ENCODE measurements around the gene SEC14L5. TPM values are rescaled to one million over a fixed set of nuclear protein-coding genes. Genes with fewer than 3 reads are reported as not detected.

Gene SEC14L5
- total and polyA plus RNA-seq, 10 of the 15 experiments (the other 5 are each of a cell fraction or from before 2014, with no cell fraction given): 0.01 TPM; not detected in 9

DNA sequence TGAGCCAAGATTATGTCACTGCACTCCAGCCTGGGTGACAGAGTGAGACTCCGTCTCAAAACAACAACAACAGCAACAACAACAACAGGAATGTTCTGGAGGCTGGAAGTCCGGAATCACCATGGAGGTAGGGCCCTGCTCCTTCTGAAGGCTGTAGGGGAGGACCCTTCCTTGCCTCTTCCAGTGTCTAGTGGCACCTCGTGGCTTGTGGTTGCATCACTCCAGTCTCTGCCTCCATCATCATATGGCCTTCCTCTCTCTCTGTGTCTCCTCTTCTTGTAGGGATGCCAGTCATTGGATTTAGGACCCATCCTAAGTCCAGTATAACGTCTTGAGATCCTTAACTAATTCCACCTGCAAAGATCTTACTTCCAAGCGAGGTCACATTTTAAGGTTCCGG is 61.6 kb downstream of the SEC14L5 start:
- TF ChIP-seq TAF1 (IDR thresholded peaks at IDR 0.05; ENCODE audit: borderline replicate concordance, low read depth, low read length) (no peak), CTCF (IDR thresholded peaks at IDR 0.05 in 2 of 3, conservative IDR thresholded peaks at IDR 0.05 in 1 of 3; ENCODE audit: control insufficient read depth in 2 of 3, extremely low read depth in 1 of 3, insufficient read depth in 1 of 3, low read depth in 3 of 3, low read length in 3 of 3) (peak in 1 of 3 experiments; percentile 8; a peak in 1 of 6 replicates), POU2F2 (IDR thresholded peaks at IDR 0.05; ENCODE audit: borderline replicate concordance, low read depth, low read length) (no peak), SMC3 (IDR thresholded peaks at IDR 0.05; ENCODE audit: borderline replicate concordance, low read length) (no peak), MYC (IDR thresholded peaks at IDR 0.05; ENCODE audit: insufficient read depth, insufficient read length, insufficient replicate concordance, low read length, severe bottlenecking) (no peak)
- TF ChIP-seq, protein P1, sequence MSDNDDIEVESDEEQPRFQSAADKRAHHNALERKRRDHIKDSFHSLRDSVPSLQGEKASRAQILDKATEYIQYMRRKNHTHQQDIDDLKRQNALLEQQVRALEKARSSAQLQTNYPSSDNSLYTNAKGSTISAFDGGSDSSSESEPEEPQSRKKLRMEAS (IDR thresholded peaks at IDR 0.05; ENCODE audit: low read depth, low read length): no peak
- H3K9me3 ChIP-seq (replicated peaks; ENCODE audit: control insufficient read depth, insufficient read depth, low read length): no peaks in the 10 kb centered on the region
- ChIA-PET CTCF (no interaction called here), SMC1A (ENCODE audit: uncharacterized antibody, unreplicated experiment) (no interaction called here), POLR2A (no interaction called here), RAD21 (ENCODE audit: unreplicated experiment) (no interaction called here)
- no peak overlapping the region for H3K9ac ChIP-seq (ENCODE audit: control insufficient read depth, insufficient read depth, low read length)
- DNase-seq (ENCODE audit: low read depth, low spot score) (no peak), FAIRE-seq (no peak), ATAC-seq (no peak)
- in situ Hi-C loops (cut with MboI) (no loop called here), intact Hi-C loops (cut with micrococcal nuclease; ENCODE audit: unreplicated experiment) (no loop called here)
- no TSS peak for BruUV-seq (replicated peaks)
- no peak overlapping the region for H3K4me3 ChIP-seq
- no peaks in the 10 kb centered on the region for H3K36me3 ChIP-seq (ENCODE audit: control insufficient read depth in 2 of 2, insufficient read depth in 2 of 2, low read length in 1 of 2)
- no peaks in the 10 kb centered on the region for H4K20me1 ChIP-seq (ENCODE audit: control insufficient read depth, insufficient read depth)
- no peak overlapping the region for H3K4me2 ChIP-seq (ENCODE audit: control insufficient read depth, insufficient read depth)
- H2AFZ ChIP-seq (ENCODE audit: control insufficient read depth, low read depth, low read length): no peak overlapping the region
- H3K27me3 ChIP-seq (replicated peaks in 1 of 2; ENCODE audit: control insufficient read depth in 2 of 2, insufficient read depth in 2 of 2, low read length in 1 of 2): no peaks in the 10 kb centered on the region
- no peak overlapping the region for H3K27ac ChIP-seq (ENCODE audit: control insufficient read depth, insufficient read depth)
- 24% methylated on average over 6 of the region's 6 CpGs for WGBS (ENCODE audit: insufficient coverage, insufficient replicate concordance, low lambda C conversion rate, missing lambda C conversion rate)
- no peaks in the 10 kb centered on the region for H3K79me2 ChIP-seq (ENCODE audit: control insufficient read depth, insufficient read depth, low read length)
- no peaks in the 10 kb centered on the region for H3K4me1 ChIP-seq (ENCODE audit: control insufficient read depth, insufficient read depth, low read length)

All from GM12878 (cell line).